ENCODE data around the gene NMRK2.
"Not testable (repeated sequence)": the region's sequence is repeated elsewhere in the genome, so short reads cannot be mapped to it uniquely, and the experiment has no call there.

The NMRK2 gene

DNA sequence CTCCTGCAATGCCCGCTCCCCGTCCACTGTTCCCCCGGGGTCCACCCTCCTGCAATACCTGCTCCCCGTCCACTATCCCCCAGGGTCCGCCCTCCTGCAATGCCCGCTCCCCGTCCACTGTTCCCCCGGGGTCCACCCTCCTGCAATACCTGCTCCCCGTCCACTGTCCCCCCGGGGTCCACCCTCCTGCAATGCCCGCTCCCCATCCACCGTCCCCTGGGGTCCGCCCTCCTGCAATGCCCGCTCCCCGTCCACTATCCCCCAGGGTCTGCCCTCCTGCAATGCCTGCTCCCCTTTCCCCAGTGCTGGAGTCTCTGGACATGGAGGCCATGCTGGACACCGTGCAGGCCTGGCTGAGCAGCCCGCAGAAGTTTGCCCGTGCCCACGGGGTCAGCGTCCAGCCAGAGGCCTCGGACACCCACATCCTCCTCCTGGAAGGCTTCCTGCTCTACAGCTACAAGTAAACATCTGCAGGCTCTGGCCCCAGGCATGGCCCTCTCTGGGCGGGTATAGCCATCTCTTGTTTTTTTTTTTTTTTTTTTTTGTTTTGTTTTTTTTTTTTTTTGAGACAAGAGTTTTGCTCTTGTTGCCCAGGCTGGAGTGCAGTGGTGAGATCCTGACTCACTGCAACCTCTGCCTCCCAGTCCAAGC, 5.6 kb downstream of the NMRK2 start:
- not testable (repeated sequence) for DNase-seq

DNA sequence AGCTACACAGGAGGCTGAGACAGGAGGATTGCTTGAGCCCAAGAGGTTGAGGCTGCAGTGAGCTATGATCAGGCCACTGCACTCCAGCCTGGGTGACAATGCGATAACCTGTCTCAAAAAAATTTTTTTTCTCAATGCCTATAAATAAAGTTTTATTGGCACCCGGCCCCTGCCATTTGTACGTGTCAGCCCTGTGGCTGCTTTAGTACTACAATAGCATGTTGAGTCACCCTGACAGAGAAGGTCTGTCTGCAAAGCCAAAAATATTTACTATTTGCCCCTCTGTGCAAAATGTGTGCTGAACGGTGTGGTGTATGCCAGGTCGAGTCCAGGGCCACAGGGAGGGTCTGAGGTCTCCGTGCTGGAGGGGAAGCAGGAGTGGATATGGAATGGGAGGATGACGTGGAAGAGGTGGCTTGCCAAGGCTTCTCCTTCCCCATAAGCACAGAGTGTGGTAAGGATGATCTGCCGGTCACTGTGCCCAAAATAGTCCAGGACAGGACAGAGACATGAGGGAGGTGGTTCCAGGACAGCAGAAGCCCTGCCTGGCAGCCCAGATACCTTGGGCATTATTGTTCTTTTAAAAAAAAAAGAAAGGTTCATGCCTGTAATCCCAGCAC, 10.0 kb downstream of the NMRK2 start:
- no peak for DNase-seq

GRCh38 chr19:3944018-3944721, 11.3 kb downstream of the NMRK2 start:
- DNase-seq, result no peak

DNA sequence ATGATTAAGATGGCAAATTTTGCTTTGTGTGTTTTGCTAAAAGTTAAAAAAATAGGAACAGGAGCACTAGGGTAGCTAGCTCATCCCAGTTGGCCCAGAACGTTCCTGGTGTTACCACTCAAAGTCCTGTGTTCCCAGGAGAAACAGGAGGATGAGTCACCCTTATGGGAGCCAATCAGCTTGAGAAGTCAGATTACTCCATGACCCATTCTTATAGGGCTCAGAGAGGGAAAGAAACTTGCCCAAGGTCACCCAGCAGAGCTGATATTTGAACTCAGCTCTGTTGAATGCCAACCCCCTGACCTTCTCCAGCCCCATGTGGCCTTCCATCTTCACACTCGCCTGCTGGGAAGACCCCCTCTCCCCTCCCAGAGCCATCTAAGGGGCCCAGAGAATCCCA, 13.0 kb downstream of the NMRK2 start:
- no peak for DNase-seq

- DNase-seq, result not testable (repeated sequence)
Measured at GRCh38 chr19:3947316-3947933, 14.6 kb downstream of the NMRK2 start.

DNA sequence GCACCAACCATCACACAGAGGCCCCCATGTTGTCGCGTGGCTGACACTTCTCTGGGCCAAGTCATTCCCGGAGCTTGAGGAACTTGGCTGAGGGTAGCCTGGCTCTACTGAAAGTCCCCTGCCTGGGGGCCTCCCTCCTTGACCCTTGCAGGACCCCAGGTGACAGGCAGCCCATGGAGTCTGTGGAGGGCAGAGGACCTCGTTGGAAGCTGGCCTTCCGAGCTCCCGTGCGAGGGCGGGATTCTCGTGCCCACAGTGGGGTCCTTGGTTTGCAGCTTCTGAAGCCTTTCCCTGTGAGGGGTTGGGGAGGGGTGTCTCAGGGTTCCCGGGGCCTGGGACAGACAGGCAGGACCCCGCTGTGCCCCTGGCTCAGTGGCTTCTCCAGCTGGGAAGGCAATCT, 16.4 kb downstream of the NMRK2 start:
- DNase-seq, result no peak

- DNase-seq, result no peak
Measured at GRCh38 chr19:3949997-3950859, 17.4 kb downstream of the NMRK2 start.

DNA sequence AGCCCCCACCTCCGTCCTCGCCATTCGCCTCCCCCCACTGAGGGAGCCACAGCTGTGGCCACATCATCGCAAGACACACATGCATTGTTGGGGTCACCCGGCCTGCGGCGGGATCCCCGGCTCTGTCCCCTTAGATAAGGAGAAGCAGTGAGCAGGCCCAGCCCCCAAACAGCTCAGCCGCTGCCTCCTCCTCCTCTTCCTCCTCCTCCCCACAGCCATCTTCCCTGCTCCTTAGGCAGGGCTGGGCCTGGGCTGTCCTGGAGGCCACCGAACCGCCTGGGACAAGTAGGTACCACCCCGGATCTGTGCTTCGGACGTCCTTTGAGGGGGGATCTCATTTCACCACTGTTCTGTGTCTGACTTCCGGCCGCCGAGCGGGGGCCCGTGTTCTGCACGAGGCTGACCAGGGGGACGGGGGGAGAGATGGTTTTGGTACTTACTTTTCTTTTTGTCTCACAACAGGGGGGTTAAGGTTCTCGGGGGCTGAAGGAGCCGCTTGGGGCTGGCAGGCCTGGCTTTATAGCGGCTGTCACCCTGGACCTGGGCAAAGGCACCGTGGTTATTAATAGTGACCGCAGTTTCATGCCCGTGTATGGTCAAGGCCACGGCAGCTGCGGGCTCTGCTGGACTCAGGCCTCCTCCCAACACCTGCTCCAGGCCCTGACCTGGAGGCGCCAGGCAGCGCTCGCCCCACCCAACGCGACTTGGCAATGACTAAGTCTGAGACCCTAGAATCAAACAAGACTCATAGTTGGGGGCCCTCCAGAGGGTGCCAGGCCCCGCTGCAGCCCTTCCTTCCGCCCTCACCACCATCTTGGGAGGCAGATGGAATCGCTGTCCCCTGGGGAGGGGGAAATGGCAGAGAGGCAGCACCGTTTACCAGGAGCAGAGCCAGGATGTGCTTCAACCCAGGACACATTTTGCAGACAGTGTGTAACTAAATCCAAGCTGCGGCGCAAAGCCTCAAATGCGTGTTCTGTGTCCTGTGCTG, 18.3 kb downstream of the NMRK2 start:
- no peak for DNase-seq

DNA sequence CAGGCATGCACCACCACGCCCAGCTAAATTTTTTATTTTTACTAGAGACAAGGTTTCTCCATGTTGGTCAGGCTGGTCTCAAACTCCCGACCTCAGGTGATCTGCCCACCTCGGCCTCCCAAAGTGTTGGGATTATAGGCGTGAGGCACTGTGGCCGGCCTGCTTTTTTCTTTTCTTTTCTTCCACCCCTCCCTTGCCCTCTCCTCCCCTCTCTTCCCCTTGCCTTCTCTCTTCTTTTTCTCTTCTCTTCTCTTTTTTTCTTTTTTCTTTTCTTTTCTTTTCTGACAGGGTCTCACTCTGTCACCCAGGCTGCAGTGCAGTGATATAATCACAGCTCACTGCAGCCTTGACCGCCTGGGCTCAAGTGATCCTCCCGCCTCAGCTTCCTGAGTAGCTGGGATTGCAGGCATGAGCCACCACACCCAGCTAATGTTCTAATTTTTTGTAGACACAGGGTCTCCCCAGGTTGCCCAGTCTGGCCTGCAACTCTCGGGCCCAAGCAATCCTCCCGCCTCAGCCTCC, 19.9 kb downstream of the NMRK2 start:
- DNase-seq, result not testable (repeated sequence)

- no peak for DNase-seq
Measured at GRCh38 chr19:3954107-3954506, 21.2 kb downstream of the NMRK2 start.

DNA sequence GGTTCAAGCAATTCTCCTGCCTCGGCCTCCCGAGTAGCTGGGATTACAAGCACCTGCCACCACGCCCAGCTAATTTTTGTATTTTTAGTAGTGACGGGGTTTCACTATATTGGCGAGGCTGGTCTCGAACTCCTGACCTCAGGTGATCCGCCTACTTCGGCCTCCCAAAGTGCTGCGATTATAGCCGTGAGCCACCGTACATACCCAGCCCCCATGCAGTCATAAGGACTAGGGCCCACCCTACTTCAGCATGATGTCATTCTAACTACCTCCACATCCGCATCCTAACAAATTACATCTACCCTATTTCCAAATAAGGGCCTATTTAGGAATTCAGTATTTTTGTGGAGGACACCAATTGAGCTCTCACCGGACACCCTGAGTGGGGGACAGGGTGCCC, 22.4 kb downstream of the NMRK2 start:
- not testable (repeated sequence) for DNase-seq

DNA sequence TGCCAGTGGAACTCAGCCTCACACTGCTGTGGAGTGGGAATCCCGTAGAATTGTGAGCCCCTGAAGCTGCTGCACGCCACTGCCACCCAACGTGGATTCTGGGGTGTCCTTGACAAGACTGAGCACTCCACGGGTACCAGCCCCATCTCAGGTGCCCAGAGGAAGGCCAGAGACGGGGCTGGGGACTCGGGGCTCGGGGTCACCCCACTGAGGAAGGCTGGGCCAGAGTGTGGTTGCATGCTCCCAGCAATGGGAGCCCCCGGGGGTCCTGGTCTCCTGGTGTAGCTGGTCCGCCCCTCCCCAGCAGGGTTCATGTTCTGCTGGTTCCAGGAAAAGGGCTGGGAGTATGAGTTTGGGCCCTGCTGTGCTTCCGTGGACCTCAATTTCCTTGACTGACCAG, 22.8 kb downstream of the NMRK2 start:
- DNase-seq, result no peak

DNA sequence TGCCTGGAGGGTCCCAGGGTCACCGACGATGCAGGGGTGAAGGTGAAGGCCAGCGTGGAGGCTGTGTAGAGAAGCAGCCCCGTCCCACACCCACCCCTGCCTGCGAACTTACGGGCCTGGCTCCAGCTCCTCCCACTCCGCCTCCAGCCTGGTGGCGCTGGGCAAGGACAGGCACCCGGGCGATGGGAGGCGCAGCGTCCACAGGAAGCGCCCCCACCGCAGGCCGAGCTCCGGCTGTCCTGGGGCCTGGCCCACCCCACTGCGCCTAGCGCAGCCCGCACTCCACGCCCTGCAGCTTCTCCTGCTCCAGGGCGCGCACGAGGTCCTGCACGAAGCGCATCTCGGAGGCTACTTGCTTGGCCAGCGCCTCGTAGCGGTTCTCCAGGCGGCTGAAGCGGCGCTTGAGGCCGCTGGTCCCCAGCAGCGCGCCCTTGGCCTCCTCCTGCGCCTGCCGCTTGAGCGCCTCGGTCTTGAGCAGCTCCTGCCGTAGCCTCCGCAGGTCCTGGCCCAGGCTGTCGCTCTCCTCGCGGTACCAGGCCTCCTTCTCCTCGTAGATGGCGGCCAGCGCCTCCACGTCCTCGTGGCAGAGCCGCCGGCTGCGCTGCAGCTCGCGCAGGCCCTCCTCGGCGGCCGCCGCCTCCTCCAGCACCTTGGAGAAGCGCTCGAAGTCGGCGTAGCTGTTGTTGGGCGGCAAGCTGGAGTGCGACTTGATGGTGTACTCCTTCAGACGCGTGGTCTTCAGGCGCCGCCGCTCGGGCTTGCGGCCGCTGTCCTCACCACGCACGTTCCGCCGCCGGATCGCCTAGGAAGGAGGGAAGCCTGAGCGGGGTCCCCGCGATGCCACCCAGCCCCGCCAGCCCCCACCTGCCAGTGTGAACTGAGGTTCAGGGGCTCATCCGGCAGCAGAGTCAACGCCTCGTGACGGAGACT, 26.2 kb downstream of the NMRK2 start:
- DNase-seq, result no peak

- no peak for DNase-seq
Measured at GRCh38 chr19:3959766-3960131, 26.9 kb downstream of the NMRK2 start.

DNA sequence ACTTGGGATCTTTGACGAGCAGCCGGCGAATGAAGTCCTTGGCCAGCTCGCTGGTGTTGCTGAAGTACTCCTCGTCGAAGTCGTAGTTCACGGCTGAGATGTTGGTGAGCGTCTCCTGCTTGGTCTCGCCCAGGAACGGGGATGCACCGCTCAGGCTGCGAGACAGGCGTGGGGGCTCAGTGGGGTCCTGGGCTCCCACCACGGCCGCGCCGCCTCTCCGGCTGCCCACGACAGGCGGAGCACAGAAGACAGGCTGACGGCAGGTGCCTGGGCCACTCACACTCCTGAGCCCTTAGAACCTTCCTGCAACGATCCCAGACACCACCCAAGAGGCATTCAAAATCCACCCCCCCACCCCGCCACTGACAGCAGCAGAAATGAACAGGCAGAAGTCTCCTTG, 28.1 kb downstream of the NMRK2 start:
- DNase-seq, result no peak

DNA sequence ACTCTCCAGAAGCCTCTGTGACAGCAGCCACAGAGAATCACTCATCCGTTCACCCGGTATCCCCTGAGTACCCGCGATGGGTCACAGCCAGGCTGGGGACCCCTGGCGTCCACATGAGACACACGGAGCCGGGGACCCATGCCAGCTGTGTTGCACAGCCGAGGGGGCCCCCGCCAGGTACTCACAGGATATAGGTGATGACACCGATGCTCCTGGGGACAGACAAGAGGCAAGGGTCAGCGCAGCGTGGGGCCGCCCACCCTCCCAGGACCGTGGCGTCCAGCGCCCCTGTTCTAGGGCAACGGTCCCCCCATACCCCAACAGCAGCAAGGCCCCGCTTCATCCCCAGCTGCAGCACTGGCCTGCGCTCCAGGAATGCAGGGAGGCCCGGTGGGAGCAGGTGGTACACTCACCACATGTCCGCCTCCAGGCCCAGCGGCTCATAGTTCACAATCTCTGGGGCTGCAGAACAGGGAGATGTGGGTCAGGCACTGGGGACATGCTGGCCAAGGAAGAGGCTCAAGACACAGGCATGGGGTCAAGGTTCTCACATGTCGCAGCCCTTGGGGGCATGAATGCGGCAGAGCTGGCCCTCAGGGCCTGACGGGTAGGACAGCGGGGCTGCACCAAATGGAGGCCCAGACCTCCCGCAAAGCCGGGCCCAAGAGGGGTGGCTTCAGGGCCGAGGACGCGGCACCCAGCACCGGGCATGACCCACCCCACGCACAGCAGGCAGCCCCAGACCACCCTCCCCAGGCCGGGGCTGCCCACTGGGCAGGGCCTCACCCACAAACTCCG, 30.8 kb downstream of the NMRK2 start:
- DNase-seq, result no peak

- no peak for DNase-seq
Measured at GRCh38 chr19:3964256-3965194, 31.7 kb downstream of the NMRK2 start.
